ENCODE data around the gene HEBP1.

GRCh38 chr12:13011098-13011497 lies 11.0 kb upstream of the HEBP1 start:
- no peak for TF ChIP-seq POLR2A (IDR thresholded peaks at IDR 0.05)
- TF ChIP-seq CTCF (IDR thresholded peaks at IDR 0.05) = no peak

Data from prostate gland (tissue), 2 donors.